Esophagus mucosa (tissue), 1 donor: Measurements from ENCODE around the gene PRKRA. TPM values are rescaled to one million over a fixed set of nuclear protein-coding genes. Genes with fewer than 3 reads are reported as not detected.
"Not testable (repeated sequence)": the region's sequence is repeated elsewhere in the genome, so short reads cannot be mapped to it uniquely, and the experiment has no call there.

Experiments
- ATAC-seq: fragments of 200-7000 bp; cut with Tn5 transposase; one replicate; pipeline ENCODE4 v1.9.1; 2020
- total RNA-seq: library from RNA; stranded (reverse); gene quantifications from one replicate; pipeline ENCODE4 v1.2.4, GENCODE V29; 2023
- donor health status: DM: yes; HTN: yes; CAD: no.

The PRKRA gene
- total RNA-seq, 1 donor from 2014 or later, result 25.3 TPM

DNA sequence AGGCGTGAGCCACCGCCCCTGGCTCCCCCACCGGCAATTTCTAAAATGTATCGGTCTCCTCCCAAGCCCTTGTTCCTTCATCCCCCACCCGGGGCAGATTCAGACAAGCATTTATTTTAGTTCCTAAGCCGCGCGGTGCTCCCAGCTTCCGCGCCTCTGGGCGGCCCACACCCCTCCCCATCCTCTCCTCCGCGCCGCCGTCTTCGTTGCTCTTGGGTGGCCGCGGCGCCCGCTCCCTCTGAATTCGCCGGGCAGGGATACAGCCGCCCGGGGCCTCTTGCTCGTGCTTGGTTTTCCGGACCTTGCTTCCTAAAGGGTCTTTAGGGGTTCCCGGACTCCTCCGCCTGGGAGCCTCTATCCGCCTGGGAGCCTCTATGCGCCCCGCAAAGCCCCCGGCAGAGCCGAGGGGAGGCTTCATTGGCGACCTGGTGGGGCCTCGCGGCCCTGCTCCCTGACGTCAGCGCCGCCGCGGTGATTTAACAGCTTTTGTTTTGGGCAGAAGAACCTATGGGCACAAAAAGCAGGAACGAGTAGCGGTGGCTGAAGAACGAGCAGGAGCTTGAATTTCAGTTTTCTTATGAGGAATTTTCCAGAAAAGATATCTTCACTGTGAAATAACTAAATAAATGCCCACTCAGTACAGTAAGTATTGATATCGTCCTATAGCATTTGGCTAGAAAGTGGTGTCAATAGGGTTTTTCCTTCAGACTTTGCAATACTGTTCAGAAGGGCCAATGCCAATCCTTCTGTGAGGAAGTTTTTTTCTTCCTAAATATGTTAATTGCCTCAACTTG, 37.3 kb downstream of the PRKRA start:
- ATAC-seq, result peak; percentile 74

DNA sequence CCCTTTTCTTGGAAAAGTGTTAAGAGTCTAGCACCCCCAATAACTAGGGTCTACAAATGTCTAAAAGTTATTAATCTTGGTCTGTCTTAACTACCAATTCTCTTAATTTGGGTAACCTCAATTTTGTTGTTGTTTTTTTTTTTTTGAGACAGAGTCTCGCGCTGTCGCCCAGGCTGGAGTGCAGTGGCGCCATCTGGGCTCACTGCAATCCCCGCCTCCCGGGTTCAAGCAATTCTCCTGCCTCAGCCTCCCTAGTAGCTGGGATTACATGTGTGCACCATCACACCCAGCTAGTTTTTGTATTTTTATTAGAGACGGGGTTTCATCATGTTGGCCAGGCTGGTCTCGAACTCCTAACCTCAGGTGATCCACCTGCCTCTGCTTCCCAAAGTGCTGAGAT, 38.5 kb downstream of the PRKRA start:
- not testable (repeated sequence) for ATAC-seq

DNA sequence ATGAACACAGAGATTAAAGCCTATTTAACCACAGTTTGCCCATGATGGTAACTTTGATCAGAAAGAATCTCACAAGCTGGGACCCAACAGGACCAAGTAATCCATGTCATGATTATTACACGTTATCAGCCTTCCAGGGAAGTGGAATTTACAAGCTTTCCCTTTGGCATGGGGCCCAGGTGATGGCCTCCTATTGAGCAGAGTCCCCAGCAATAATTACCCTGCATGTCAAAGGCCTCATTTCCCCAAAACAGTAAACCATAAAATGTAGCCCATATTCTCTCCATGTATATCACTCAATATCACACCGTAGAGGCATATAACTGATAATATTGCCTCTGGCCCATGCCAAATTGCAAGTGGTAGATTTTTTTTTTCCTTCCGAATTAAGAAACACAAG, 38.9 kb downstream of the PRKRA start:
- no peak for ATAC-seq

DNA sequence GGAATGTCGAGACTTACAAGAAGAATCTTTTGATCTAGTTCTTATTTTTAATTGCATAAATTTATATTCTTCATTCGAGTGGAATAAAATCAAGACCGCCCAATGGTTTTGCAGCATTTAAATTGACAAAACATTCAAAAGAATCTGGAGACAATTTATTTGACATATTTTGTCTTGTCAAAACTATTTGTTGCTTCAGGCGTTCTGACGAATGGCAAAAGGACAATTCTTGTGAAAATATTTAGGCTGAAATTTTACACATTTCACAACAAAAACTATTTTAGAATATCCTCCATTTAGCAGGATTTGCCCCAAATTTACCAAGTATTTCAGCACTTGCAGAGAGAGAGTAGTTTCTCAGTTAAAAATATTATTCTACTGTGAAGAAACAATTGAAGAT, 41.7 kb downstream of the PRKRA start:
- no peak for ATAC-seq

DNA sequence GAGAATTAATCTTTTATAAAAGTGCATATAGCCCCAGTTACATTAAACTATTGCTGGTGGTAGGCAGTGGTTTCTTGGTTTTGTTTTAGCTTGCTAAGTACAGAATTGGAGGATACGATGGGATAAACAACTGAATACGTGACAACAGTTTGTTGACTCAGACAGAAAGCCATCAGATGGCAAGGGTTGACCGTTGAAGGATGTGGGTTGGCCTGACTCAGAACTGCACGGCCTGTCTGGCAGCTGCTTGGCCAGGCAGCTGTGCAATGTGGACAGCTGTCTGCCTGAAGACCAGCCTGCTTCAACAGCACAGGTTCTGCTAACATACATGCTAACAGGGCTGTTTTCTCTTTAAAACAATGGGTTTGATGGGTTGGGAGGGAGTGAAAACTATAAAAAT, 46.6 kb downstream of the PRKRA start:
- ATAC-seq, result peak; percentile 45

DNA sequence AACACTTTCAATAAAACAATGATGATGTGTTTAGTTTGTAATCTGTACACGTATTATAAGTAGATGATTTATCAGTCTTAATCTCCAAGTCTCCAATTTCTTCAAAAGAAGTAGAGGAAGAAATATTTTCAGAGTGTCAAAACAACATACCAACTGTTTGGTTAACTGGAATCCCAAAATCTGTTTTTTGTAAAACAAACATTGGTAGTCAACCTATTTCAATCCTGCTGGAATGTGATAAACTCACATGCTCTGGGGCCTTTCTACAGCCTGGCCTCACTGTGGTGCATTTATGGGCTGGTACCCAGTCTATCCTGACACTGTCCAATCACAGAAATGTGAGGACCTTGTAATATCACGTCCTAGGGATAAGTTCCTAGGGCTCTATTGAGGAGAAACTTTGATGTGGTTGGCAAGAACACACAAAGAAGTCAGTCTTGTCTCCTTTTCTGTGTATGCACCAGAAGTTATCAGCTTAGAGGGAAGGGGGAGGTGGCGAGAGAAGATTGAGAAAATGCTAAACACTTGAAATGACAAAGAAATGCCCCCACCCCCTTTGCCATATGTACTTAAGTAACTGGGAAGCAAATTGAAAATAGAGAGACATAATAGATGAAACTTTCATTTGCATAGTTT, 47.2 kb downstream of the PRKRA start:
- no peak for ATAC-seq

DNA sequence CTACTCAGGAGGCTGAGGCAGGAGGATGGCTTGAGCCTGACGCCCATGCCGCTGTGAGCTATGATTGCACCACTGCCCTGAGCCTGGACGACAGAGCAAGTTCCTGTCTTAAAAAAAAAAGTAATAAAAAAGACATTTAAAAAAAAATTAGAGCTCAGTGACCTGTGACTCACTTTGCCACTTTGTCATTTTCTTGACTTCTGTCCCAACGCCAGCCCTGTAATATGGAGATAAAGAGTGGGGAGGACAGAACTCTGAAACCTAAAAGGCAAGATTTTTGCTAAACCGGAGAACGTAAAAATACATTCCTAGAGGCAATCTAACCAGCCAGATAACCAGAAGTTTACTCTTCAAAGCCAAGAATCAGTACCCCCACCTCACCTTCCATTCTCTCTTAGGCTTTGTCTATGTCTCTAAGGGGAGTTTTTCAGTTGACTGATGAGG, 49.0 kb downstream of the PRKRA start:
- ATAC-seq, result no peak

DNA sequence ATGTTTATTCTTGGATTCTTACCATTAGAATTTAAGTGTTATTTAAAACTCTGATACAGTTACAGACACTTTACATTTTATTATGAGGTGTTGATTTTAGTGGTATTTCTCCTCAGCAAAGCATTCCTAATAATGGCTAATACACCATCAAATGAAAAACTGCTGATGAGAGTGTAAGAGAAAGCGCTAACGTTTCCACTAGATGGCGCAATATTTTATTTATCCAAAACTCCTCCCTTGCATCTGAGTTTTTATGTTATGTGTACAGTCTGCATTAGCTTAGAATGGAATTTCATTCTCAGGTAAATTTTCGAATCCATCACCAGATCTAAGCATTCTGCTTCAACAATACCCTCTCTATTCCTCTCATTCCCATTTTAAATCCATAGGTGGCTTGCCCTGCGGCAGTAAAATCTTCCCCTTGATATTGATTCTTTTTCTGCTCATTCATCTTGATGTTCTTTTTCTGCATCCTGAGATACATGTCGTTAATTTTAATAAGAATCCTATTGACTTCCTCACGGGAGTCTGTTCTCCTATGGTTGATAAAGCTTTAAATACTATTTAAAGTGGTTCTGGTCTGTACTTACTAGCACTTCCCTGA, 53.9 kb downstream of the PRKRA start:
- peak; percentile 49 for ATAC-seq

DNA sequence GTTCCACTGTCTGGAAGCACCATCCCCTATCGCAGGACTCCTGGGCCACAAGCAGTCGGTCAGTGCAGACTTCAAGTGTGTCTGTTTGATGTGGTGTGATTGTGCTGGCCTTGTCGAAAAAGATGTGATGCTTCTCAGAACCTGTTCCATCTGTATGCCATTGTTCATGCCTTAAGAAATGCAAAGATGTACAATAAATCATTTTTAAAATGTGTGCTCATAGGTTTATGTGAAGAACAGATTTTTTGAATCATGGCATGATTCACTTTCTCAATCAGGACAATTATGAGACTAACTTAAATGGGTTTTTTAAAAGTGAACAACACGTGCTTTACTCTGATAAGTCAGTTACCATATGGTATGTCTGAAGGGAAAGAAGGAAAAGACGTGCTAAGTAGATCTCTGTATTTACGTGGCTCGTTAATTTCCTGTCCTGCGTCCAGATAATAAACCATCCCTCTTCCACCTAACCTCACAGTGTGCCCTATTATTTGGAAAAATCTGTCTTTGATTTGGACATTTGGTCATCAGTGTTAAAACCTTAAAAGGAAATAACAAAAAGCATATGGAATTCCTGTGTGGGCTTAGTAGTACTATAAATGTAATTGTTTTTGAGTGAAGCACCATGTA, 54.9 kb downstream of the PRKRA start:
- ATAC-seq, result no peak

DNA sequence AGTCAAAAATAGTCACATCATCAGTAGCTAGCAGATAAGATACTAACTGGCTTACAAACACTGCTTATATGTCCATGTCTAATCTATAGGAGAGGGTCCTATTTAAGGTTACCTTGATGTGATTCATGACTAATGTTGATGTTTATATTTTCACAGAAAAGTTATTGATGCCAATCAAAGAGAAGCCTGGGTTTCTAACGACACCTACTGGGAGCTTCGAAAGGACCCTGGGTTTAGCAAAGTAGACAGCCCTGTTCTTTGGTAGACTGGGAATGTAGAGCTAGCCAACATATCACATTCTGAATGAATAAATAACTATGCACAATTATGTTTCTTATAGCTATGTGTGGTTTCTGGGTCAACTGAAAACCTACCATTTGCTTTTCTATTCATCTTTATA, 55.7 kb downstream of the PRKRA start:
- ATAC-seq, result no peak

DNA sequence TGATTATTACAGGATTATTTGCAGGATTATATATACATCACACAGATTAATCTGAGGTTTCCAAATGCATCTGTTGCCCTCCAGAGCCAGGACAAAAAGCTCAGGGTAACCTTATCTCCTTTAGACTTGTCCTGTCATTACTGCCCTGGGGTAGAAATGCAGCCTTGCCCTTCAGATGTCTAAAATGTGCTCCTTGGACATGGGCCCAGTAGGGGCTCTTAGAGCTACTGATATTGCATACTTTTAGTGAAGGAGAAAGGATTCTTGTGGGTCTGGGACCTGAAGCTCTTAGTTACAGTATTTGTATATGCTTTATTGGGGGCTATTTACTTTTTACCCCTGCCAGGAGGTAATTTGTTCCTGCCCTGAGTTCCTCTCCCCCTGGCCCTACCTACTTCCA, 56.1 kb downstream of the PRKRA start:
- no peak for ATAC-seq

DNA sequence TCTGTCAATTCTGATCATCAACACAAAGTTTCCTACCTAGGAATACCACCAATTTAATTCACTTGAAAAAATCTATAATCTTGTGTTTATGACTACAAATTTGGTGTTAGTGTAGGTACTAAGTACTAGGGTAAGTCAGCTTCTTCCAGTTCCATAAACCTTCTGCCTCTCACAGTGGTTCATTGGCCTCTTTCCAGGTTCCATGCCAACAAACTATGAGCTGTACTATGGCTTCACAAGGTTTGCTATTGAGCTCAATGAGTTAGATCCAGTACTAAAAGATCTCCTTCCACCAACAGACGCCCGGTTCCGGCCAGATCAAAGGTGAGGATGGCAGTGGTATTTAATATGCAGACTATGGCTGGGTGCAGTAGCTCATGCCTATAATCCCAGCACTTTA, 58.8 kb downstream of the PRKRA start:
- ATAC-seq, result no peak

DNA sequence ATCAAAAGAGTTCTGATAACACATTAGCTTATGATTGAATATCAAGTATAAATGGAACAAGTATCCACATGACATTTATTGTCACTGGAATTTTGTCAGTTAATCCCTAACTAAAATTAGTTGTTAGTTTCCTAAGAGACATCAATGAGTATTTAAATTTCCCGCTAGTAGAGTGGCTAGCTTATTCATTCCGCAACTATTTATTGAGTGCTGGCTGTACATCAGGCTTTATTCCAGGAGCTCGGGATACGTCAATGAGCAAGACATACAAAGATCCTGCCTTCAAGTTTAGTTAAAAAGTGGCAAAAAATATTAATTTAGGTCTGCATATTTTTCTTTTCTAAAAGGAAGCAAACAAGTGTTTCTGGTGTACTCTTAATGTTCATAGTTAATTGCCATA, 59.3 kb downstream of the PRKRA start:
- no peak for ATAC-seq

DNA sequence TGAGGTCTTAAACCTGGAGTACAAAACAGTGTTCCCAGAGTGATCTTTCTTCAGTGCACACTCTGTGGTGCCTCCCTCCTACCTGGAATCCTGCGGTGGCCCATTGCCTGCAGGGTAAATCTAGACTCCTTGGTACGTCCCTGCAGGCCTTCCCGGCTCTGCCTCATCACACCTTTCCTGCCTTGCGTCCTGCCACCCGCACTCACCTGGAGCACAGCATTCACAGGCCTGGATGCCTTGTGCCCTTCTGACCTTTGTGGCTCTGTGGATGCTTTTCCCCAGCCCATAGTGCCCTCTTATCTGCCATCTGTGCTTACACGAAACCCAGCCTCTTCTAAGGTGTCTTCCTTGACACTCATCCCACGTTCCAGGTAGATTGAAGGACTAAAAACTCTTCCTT, 62.7 kb downstream of the PRKRA start:
- ATAC-seq, result peak; percentile 18

DNA sequence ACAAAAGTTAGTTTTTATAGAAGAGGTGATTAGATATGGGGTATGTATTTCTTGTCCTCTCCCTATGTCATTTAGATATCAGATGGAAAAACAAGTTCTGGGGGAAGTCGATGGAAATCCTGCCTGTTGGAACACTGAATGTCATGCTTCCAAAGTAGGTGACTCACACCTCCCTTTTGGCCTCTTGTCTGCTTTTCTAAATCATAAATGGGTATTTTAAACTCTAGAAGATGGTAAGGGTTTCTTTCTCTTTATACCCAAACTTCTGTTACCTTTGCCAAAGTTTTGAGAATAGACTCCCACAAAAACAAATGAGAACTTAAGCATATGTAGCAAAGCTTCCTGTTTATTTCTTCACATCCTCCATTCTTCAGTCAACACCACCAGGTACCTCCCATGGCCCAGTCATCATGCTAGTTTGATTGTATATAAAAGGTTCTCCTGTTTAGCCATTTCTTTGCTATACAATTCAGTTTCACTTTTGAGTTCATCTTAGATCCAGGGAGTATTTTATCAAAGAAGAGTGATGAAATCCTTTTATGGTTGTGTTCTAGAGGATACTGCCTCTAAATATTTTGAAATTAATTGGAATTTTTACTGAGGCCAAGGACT, 63.9 kb downstream of the PRKRA start:
- ATAC-seq, result no peak

DNA sequence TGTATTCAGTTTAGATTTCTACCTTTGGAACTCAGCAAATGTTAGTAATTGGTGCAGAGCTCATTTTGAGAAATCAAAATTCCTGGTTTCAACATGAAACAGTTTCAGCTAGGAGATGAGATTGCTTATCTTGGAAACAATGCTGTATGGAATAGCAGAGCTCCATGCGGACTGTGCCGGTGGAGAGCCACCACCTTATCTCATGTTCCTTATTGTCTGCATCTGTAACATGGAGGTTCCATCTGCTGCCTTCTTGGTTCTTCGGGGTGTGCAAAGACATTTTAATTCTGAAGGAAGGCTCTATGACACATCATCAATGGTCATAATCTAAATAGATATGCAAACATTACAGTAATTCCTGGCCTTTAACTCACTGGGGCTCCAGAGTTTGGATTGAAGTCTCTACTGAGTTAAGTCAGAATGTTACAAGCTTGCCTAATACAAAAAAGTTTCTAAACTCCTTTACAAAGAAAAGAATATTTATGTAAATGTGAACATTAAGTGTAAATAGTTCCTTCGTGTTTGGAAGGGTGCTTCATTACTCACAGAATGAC, 65.3 kb downstream of the PRKRA start:
- no peak for ATAC-seq

DNA sequence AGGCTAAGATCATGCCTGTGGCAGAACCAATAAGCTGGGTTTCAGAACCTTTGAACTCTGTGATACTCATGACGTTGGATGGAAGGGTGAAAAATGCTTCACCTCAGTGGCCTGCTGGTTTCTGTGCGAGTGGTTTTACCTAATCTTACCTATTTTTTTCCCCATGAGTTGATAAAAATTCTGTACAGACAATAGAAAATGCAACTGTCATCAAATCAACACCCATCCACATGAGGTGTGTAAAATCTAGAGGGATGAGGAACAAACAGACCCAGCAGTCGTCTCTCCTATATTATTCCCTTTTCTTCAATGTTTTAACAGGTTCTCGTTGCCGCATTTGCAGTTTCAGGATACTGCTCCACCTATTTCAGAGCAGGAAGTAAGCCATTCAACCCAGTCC, 67.3 kb downstream of the PRKRA start:
- ATAC-seq, result no peak

Other genes with a start within 250 kb of the PRKRA start
- 1.4 TPM for gene PJVK, start 203 bp upstream of the PRKRA start, total RNA-seq
- gene FKBP7, start 27.4 kb upstream of the PRKRA start, total RNA-seq, result 1.00 TPM
- gene PLEKHA3, start 29.3 kb upstream of the PRKRA start, total RNA-seq, result 10.7 TPM